Adrenal gland (tissue), 12 donors: Measurements from ENCODE around the gene AFAP1L2. TPM values are rescaled to one million over a fixed set of nuclear protein-coding genes. Genes with fewer than 3 reads are reported as not detected.
A peak's percentile ranks its signal among the peaks of the same experiment; 100 is the strongest.

ENCODE experiments used
- DNase-seq, 7 donors: peaks; one replicate each; pipeline ENCODE4 v3.0.0-alpha.2; 2019 to 2020
- H3K27ac ChIP-seq, 5 donors: fragments of 200-600 bp; sonication (generic) in 4 of 5; 1 replicate in 3 of 5; 2 replicates in 2 of 5; pipeline versions ENCODE4 v1.5.1 to v1.8.0; 2016 to 2020; ENCODE audit warnings: mild to moderate bottlenecking in 1 of 5
- H3K27me3 ChIP-seq: fragments of 200-600 bp; 2 replicates; pipeline ENCODE4 v1.8.0; 2021
- H3K36me3 ChIP-seq, 2 donors: fragments of 200-600 bp; replicated peaks in 1 of 2; 1 replicate in 1 of 2; 2 replicates in 1 of 2; pipeline versions ENCODE4 v1.5.1 to v1.8.0; 2018 to 2022
- H3K4me1 ChIP-seq, 2 donors: fragments of 200-600 bp; replicated peaks in 1 of 2; 1 replicate in 1 of 2; 2 replicates in 1 of 2; pipeline versions ENCODE4 v1.5.1 to v1.8.0; 2018 to 2021
- H3K4me3 ChIP-seq, 4 donors: fragments of 200-600 bp; sonication (generic) in 3 of 4; one replicate each; pipeline ENCODE4 v1.5.1; 2016 to 2018
- H3K9me3 ChIP-seq, 3 donors: fragments of 200-600 bp; sonication (generic) in 1 of 3; replicated peaks in 1 of 3; 1 replicate in 2 of 3; 2 replicates in 1 of 3; pipeline versions ENCODE4 v1.5.1 to v1.8.0; 2016 to 2021
- CTCF ChIP-seq, 6 experiments: fragments of 450-650 bp in 4 of 6; fragments of 200-600 bp in 2 of 6; sonication (generic) in 1 of 6; IDR thresholded peaks; 1 replicate in 5 of 6; 2 replicates in 1 of 6; pipeline versions ENCODE4 v1.5.1 to v1.8.0; 2016 to 2021; ENCODE audit warnings: antibody characterized with exemption in 6 of 6, mild to moderate bottlenecking in 2 of 6, moderate library complexity in 1 of 6
- POLR2A ChIP-seq, 2 donors: fragments of 450-650 bp; IDR thresholded peaks; one replicate each; pipeline ENCODE4 v1.6.1; 2017; ENCODE audit warnings: antibody characterized with exemption in 2 of 2, mild to moderate bottlenecking in 2 of 2, moderate library complexity in 1 of 2
- WGBS, 4 donors: extraction: QIAGEN DNeasy Blood & Tissue Kit in 2 of 4; methylation state at CpG; one replicate each; pipeline versions ENCODE4 v1.1.5 to v1.1.7; 2013 to 2017; 5-methylcytosine and 5-hydroxymethylcytosine counted together
- intact Hi-C, 2 donors: fragments of 100-400 bp; cut with DNase I; formaldehyde crosslinking; loops; one replicate each; pipeline versions ENCODE4 v1.14.1 to v1.15.0; 2022 to 2023
- polyA plus RNA-seq, 3 donors: library from polyadenylated mRNA; stranded (reverse); fragments of 200-250 nt in 2 of 3; fragments of 350-450 nt in 1 of 3; fragmentation: Illumina TruSeq in 1 of 3; extraction: RNeasy Lipid Tissue Mini Kit (QIAGEN cat#74804) in 1 of 3; gene quantifications; one replicate each; pipeline ENCODE4 v1.2.3, GENCODE V29; 2013 to 2014
- total RNA-seq, 9 donors: library from RNA; depleted of rRNA in 4 of 9; stranded (reverse); fragments of >200 nt in 4 of 9; fragments of 120-200 nt in 1 of 9; fragmentation: NEBNext Ultra II Directional in 1 of 9; extraction: Animal tissue kit (Norgen Biotek cat#: 25700) in 1 of 9; gene quantifications; one replicate each; pipeline versions ENCODE4 v1.1.0 to v1.2.4, GENCODE V29; 2013 to 2023
- donor health status: healthy with polysubstance abuse.
- donor health status: Bipolar disorder and iron deficiency.
- donor health status: DM: yes; HTN: yes; CAD: no.
- donor health status: DM: no; HTN: no; CAD: no.
- donor health status: DM: no; HTN: no; CAD: no.
- donor health status: DM: yes; HTN: yes; CAD: no.

AFAP1L2 gene
- total and polyA plus RNA-seq, 12 donors, result 1.4 to 9.4 (median 3.7) TPM

DNA sequence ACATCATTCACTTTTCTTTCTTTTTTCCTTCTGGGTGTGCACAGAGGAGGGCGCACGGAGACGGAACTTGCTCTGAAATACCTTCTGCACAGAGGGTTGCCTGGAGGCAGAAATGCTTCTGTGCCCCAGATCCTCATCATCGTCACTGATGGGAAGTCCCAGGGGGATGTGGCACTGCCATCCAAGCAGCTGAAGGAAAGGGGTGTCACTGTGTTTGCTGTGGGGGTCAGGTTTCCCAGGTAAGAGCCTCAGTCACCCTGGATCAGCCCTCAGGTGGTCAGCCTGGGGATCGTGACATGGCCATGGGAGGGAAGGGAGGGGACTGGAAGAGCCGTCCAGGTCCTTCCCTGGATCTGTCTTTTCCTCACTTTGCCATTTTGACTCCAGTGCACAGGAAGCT is 131.6 kb downstream of the AFAP1L2 start:
- 78 to 90% (median 82%) methylated on average over 6 of the region's 6 CpGs for WGBS, 4 donors
- H3K4me1 ChIP-seq, result no peaks in the 10 kb centered on the region
- H3K36me3 ChIP-seq, result no peaks in the 10 kb centered on the region
- intact Hi-C loops, result no loop called here
- no peak overlapping the region for H3K4me3 ChIP-seq
- DNase-seq, result no peak
- H3K27me3 ChIP-seq, result no peaks in the 10 kb centered on the region
- TF ChIP-seq CTCF (IDR thresholded peaks at IDR 0.05) (no peak), POLR2A (IDR thresholded peaks at IDR 0.05) (no peak)
- H3K9me3 ChIP-seq, result no peaks in the 10 kb centered on the region
- H3K27ac ChIP-seq, result no peak overlapping the region

DNA sequence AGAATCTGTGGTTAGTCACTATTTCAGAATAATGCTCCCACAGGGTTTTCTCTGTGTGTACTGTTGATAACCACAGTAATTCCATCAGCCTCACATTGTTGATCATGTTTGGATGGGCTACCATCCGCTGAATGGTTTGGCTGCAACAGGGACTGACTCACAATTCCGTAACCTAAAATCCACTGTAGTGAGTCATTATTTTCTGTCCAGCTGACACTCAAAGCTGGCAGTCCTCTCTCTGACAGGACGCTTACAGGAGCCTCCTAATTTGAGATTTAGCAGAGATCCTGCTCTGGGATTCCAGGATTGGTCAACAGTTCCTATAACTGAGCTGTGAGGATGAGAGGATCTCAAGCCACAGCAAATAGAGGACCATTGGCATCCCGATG is 132.5 kb downstream of the AFAP1L2 start:
- WGBS, 4 donors, result 29 to 56% (median 48%) methylated on average over 3 to 4 of the region's 4 CpGs
- Histone ChIP-seq H3K36me3 (no peaks in the 10 kb centered on the region), H3K4me3 (no peak overlapping the region), H3K9me3 (no peaks in the 10 kb centered on the region), H3K4me1 (peaks cover 0 to 2% of the 10 kb centered on the region in 2 donors), H3K27ac (no peak overlapping the region), H3K27me3 (no peaks in the 10 kb centered on the region)
- TF ChIP-seq POLR2A (IDR thresholded peaks at IDR 0.05), result no peak
- no peak for TF ChIP-seq CTCF (IDR thresholded peaks at IDR 0.05)
- intact Hi-C loops, result no loop called here
- DNase-seq, result peak; percentile 28 to 69 (median 58)

DNA sequence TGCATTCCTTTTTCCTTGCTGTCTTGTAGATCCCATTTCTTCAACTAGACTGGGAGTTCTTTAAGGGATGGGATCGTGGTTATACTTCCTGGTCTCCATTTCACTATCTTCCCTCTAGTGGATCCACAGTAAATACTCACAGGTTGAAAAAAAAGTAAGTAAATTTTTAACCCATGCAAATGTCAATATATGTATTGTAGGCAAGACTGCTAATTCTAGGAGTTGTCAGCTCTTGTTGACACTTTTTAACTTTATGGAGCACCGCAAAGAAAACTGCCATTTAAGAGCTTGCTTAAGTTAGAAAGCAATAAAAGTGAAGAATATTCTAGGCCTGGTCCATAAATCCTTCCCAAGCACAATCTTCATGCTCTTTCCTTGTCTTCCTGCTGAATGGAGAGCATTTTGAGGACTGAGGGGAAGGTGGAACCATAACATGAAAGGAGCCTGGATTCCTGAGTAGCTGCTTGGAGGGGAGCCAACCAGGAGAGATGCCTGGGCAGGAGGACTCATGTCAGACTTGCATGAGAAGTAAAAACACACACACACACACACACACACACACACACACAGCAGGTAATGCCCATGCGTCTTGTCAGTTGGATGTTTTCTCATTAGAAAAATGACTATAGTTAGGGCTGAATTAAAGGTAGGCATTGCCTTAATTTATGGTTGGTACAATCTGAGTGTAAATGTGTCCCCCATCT is 133.1 kb downstream of the AFAP1L2 start:
- TF ChIP-seq CTCF (IDR thresholded peaks at IDR 0.05) (no peak), POLR2A (IDR thresholded peaks at IDR 0.05) (no peak)
- intact Hi-C loops, result no loop called here
- no peak overlapping the region for H3K4me3 ChIP-seq
- no peaks in the 10 kb centered on the region for H3K36me3 ChIP-seq
- no peaks in the 10 kb centered on the region for H3K9me3 ChIP-seq
- no peak overlapping the region for H3K27ac ChIP-seq
- no peak for DNase-seq
- no peaks in the 10 kb centered on the region for H3K27me3 ChIP-seq
- peaks cover 2 to 6% of the 10 kb centered on the region in 2 donors for H3K4me1 ChIP-seq
- WGBS, 4 donors, result 80 to 85% (median 84%) methylated on average over 3 of the region's 3 CpGs

DNA sequence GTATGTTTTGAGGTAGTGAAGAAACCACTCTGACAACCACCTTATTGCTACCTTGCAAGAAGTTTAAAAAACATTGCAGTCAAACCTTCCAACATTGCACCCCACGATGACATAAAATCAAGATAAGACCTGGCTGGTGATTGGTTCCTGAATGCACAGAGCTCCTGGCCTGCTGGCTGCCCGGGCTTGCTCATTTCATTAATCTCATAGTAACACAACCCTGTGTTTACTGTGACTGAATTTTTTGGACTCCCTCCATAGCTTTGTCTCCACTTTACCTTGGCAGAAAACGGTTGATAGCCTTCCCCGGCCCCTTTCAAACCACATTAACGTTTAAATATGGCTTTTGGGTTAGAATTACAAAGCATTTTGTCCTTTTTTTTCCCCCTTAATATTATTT is 137.8 kb downstream of the AFAP1L2 start:
- peak overlapping the region in 1 of 5 donors; percentile 44 for H3K27ac ChIP-seq
- intact Hi-C loops, result no loop called here
- H3K9me3 ChIP-seq, result no peaks in the 10 kb centered on the region
- DNase-seq, result peak; percentile 38 to 89 (median 74)
- peaks cover 13 to 19% of the 10 kb centered on the region in 2 donors for H3K4me1 ChIP-seq
- TF ChIP-seq POLR2A (IDR thresholded peaks at IDR 0.05) (no peak), CTCF (IDR thresholded peaks at IDR 0.05) (no peak)
- no peaks in the 10 kb centered on the region for H3K27me3 ChIP-seq
- H3K4me3 ChIP-seq, result no peak overlapping the region
- no peaks in the 10 kb centered on the region for H3K36me3 ChIP-seq
- WGBS, 4 donors, result 25 to 49% (median 30%) methylated on average over 5 of the region's 5 CpGs
